ENCODE data around the gene FHIT.
"Not testable (repeated sequence)": the region's sequence is repeated elsewhere in the genome, so short reads cannot be mapped to it uniquely, and the experiment has no call there.

The FHIT gene

DNA sequence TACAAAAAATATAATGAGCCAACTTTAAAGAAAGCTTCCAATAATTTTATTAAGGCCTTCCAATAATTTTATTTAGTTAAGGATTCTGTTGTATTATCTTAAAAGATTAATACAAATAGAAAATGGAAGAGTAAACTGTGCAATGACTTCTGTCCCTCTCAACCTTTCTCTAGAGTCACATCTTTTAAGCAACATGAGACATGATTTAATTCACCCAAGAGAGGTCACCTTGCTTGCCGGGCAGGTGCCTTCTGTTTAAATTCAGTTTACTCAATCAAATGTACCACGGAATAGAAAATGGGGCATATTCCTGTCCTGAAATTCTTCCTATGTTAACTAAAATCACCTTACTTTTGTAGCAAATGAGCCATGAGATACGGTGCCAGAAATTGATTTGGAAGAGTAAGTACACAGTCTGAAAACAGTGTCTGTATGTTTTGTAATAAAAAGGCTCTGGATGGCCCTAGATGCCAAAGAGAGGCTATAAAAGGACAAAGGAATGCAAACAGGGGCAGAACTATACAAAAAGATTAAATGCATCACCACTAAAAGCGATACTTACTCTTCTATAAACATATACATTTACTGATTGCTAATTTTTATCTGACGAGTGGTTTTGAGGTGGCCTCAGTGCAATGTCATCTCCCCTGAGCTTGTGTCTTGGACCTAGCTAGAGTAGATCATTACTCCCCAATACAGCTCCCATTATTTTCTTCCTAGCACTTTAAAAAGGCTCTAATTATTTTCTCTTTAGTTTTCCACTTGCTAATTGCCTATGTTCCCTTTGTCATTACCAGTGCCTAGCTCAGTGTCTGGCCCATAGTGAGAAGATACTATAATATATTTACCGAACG is 134.0 kb downstream of the FHIT start:
- DNase-seq (ENCODE audit: extremely low read depth in 1 of 2, low read depth in 1 of 2): no peak

DNA sequence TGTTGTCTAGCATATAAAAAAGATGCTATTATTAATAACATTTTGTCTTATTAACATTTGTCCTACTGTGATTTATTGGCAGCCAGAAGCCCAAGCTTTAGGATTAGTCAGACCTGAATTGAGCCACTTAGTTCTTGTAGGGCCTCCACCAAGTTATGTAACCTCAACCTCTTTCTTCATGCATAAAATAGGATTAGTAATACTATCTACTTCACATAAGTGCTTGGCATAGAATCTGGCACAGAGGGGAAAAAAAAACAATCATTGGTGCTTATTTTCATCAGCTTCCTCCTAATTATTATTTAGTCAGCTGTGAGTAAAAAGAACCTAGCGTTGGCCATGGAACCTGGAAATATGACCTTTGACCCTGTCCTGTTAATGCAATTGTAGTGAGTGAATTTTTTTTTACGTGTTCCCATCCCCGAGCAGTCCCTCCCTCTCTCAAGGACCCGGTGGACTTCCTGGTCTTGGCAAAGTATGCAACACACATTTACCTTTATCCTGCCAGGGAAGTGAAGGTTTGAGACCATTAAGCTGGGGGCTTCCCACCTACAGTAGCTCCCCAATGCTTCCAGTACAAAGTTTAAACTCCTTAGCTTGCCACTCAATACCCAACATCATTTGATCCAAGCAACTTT is 136.8 kb downstream of the FHIT start:
- DNase-seq (ENCODE audit: extremely low read depth in 1 of 2, low read depth in 1 of 2): no peak

DNA sequence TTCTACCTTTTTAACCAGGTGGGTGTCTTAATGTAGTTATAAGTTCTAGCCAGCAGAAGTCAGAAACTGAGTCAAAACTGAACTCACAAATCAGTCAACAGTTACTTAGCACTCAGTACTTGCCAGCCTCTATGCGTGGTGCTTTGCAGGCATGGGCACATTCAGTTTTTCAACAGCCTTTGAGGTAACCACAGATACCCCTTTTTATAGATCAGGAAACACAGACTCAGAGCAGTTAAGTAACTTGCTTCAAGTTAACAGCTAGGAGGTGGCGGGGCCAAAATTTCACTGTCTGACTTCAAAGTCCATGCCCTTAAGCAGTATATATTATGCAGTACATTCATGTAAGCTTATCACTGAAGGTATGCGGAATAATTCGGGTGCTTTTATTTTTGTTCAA is 139.4 kb downstream of the FHIT start:
- DNase-seq (ENCODE audit: extremely low read depth in 1 of 2, low read depth in 1 of 2): peak in 1 of 2 donors; percentile 6

DNA sequence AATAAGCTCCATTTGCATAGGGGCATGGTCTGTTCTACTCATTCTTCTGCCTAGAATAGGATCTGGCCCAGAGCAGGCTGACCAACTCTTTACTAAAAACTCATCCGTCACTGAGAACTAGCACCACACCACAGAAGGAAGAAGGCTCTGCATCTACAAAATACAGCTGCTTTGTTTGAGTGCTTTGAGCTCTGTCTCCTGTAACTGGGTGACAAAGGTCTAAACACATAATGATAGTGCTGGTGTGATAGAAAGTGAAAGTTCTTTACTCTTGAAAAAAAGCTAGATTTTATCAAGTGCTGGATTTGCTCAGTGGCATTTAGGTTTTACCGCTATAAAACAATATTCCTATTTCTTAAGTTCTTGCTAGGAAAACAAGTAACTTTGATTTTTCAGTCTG is 140.7 kb downstream of the FHIT start:
- DNase-seq (ENCODE audit: extremely low read depth in 1 of 2, low read depth in 1 of 2): no peak

DNA sequence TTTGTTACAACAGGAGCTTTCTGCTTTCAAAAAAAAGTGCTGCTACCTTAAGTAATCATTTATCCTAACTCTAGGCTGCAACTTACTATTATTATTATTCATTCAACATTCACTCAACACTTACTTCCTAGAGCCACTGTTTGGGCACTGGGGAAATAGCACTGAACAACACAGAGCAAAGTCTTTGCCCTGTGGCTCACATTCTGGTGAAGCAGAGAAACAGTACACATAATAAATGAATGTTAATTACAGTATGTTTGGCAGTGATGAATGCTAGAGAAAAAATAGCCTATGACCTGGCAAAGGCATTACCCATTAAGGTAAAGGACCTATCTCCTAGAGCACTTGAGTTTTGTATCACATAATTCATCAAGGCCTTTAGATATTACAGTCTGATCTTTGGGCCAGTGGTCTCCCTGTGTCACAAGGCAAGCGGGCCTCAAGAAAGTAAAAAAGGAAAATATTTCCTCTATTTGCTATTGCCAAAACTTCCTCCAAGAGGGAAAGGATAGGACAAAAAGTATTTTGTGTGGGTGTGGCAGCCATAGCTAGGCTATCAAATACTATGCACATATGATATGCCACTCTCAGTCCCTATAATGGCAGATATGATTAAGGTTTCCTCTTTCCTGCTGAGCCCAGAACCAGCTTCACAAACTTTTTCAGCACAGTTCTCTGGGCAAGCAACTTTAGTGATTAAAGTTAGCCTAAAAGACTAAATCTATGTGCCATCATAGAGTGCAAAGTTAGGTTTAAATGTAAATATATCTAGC is 142.8 kb downstream of the FHIT start:
- no peak for DNase-seq (ENCODE audit: extremely low read depth in 1 of 2, low read depth in 1 of 2)

DNA sequence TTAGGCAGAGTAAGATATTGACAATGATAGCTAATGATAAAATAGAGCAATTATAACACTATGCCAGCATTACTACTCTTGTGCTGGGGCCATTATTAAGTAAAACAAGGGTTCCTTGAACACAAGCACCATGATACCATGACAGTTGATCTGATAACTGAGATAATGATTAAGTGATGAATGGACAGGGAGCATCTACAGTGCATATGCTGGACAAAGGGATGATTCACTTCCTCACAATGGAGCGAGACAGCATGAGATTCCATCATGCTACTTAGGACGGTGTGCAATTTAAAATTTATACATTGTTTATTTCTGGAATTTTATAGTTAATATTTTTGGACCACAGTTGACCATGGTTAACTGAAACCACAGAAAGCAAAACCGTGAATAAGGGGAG is 156.6 kb downstream of the FHIT start:
- DNase-seq (ENCODE audit: extremely low read depth in 1 of 2, low read depth in 1 of 2): no peak

DNA sequence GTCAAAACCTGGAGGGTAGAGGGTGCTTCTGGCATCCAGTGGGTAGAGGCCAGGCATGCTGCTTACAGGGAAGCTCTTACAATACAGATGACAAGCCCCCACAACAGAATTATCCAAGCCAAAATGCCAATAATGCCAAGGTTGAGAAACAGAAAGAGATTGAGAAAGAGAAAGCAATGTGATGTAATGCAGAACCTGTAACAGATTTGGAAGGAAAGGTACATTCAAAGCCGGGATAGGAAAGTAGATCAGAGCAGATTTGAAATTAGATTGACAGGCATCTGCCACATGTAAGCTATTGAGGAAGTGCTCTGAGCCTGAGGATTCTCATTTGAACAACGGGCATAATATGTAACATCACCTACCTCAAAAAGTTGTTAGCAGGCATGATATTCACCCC is 157.9 kb downstream of the FHIT start:
- no peak for DNase-seq (ENCODE audit: extremely low read depth in 1 of 2, low read depth in 1 of 2)

DNA sequence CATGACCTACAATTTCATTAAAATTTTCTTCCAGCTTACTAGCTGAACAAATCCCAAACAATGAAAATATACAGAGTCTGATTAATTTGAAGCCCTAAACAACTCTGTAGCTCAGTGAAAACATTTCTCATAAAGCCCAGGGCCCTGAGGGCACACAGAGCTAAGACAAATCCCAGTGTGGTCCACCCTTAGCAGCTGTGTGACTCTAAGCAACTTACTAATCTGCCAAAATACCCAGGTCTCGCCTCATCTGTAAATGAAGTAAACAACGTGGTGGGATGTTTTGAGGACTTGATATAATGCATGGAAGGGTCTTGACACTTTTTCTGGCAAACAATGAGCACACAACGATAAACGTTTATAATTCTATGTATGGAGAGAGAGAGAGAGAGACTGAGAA is 158.4 kb downstream of the FHIT start:
- no peak for DNase-seq (ENCODE audit: extremely low read depth in 1 of 2, low read depth in 1 of 2)

DNA sequence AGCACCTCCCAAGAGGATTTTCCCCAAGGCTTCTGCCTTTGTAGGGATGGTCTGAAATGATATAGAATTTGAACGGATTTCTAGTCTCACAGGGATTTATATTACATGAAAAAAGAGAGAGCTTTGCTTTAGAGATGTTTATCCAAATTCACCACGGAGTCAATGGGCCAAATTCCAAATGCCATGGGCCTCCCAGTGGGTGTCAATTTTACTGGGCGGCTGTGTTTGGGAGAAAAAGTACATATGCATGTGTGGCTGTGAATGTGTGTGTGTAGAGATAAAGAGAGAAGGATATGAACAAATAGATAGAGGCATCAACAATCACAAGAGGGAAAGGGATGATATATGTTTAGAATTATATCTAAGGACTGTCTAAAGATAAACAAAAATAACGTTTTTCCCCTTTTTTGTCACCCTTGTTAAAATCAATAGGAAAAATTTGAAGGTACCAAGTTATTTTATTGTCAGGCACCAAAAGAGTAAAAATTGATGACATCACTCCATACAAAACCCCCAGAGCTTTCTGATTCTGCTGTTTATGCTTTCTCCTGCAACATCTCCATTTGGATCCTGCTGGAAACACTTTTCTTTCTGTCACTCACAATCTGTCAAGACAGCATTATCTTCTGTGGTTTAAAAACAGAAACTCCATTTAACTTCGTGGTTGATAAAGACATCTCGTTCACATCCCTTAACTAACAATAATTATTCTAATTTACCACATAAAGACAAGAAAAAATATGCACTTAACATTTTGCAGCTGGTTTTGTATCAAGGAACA is 160.7 kb downstream of the FHIT start:
- DNase-seq (ENCODE audit: extremely low read depth in 1 of 2, low read depth in 1 of 2): no peak

DNA sequence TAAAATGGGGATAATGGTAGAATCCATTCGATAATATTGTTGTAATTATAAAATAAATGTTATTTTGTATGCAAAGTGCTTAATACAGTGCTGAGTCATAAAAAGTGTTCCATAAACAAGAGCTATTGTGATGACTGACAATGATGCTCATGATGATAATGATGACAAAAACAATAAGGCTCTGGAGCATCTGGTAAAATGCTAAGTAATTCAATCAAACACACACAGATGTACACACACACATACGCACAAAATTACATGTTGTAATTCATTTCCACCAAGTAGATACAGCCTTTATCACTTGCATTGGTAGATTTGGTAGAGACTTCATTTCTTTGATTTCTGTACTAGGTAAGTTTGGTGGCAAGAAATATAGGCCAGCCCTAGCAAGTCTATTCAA is 163.8 kb downstream of the FHIT start:
- DNase-seq (ENCODE audit: extremely low read depth in 1 of 2, low read depth in 1 of 2): no peak

DNA sequence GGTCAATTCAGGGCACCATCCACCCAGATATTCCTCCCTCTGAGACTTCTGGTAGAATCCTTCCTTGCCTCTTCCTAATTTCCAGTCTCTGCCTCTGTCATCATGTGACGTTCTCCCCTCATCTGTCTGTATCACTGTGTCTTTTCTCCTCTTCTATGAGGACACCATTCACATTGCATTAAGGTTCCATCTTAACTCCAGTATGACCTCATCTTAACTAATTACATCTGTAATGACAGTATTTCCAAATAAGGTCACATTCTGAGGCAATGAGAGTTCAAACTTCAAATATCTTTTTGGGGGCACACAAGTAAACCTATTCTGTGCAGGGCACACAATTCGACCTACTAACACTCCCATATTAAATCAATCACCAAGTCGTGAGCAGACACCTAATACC is 169.7 kb downstream of the FHIT start:
- no peak for DNase-seq (ENCODE audit: extremely low read depth in 1 of 2, low read depth in 1 of 2)

DNA sequence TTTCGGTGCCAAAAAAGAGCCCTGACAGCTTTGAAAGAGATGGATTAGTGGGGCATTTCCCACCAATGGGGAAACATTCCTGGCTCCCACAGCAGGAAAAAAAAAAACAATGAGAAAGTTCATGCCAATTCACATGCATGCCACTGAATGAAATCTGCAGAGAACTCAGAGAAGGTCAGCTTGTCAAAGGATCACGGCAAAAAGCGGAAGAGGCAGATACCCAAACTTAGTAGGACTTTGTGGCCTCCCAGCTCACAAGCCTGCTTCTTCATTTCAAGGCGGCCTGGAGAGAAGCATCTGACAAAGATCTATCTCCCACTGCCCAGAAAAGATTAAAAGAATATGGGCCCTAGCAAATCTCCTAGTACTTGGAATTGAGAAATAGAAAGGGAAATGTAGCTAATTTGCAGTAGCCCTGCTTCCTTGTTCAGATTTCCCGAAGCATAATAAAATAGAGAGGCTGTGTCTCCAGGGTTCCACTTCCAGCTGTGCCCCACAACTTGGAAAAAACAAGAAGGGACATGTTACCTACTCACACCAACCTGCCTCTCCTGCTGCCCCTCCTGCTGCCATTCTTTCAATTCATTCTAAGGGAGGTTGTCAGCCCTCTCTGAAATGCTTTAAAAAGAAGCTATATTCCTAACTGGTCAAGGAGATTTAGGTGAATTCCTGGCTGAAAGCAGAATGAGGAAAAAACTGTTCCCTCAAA is 170.4 kb downstream of the FHIT start:
- DNase-seq (ENCODE audit: extremely low read depth in 1 of 2, low read depth in 1 of 2): no peak

DNA sequence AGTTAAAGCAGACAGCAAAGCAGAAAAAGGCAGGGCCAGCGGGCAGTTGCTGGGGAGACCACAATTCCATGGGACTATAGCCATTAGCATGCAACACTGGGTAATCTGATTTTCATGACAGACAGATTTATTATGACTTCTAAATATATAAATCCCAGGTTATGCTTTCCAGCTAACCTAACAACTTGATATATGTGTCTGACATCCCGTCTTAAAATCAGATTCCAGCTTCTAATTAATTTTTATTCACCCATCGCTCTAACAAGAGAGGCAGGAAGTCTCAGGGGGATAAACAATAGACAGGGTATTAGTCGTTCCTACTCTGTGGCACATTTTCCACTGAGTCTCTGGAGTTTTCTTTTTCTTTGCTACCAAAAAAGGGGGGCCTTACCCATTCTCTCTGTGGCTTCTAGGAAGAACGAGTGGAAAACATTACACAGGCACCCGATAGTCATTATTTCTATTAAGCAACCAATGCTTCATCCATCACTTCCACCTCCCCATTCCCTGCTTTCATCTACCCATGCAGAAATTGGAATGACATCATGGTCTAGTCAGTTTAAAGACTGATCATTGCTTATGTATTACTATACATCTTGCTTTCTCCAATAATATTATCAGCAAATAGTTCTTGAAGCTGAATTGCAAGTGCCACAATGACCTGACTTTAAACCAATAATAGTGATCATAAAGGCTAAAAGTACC is 173.1 kb downstream of the FHIT start:
- no peak for DNase-seq (ENCODE audit: extremely low read depth in 1 of 2, low read depth in 1 of 2)

DNA sequence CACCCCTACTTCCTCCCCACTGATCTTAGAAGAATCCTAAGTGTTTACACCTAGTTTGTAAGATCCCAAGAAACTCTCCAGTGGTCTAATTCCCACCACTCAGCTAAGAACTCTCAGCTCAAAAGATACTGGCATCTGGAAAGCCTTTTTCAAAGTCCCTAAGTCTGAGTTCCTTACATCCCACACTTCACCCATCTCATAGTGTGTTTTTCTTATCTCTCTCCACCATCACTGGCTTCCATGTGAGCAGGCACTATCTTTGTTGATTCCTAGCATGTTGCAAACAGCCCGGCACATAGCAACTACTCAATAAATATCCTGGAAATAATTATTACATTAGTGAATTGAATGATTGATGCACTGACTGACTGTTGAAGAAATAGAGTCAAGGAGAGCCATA is 173.7 kb downstream of the FHIT start:
- no peak for DNase-seq (ENCODE audit: extremely low read depth in 1 of 2, low read depth in 1 of 2)

DNA sequence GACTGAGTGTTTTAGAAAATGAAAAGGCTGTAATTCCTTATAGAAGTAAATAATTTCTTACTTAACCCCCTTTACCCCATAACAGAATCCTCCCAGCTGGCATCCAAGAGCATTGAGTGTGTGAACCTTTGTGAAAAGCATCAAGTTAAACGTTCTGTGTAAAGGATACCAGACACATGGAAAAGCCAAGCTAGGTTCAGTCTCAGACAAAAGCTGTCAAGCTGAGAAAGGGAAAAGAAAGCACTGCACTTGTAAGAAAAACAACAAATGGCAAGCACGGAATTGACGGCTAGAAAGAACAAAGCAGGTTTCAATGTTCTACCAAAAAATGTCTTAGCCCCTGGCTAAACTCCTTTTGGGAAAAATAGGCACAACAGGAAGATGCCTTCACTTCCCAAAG is 176.5 kb downstream of the FHIT start:
- no peak for DNase-seq (ENCODE audit: extremely low read depth in 1 of 2, low read depth in 1 of 2)

DNA sequence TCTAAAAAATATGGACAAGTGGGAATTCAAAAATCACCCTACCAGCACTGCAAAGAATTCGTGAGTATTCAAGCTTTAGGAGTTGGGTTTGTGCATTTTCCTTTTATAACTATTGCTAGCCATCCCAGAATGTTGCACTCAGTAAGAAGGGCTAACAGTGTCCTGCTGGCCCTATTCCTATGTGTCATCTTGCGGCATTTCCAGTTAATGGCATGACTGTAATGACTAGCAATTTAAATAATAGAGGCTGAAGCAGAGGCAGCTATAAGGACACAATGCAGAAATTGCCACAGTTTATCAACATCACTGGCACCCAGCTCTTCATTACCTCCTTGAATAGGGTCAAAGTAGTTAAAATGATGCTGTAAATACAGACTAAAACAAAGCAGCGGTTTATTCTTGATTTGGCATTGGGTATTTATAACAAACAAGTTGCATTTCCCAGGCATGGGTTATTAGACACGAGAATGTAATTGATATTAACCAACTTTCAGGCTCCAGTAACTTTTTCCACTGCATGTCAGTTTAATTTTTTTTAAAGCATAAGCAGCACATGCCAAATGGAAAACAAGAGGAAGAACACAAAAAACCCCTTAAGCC is 177.6 kb downstream of the FHIT start:
- DNase-seq (ENCODE audit: extremely low read depth in 1 of 2, low read depth in 1 of 2): no peak

DNA sequence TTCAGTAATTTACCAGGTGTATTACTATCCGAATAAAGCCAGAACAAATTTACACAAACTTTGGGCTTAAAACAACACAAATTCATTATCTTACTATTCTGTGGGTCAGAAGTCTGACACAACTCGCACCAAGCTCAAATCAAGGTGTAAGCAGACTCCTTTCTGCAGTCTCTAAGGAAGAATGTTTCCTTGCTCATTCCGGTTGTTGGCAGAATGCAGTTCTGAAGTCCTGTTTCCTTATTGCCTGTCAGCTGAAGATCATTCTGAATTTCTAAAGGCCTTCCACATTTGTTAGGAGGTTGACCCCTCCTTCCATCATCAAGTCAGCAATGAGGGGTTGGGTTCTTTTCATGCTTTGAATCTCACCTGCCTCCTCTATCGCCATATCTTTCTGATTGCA is 183.2 kb downstream of the FHIT start:
- DNase-seq (ENCODE audit: extremely low read depth in 1 of 2, low read depth in 1 of 2): no peak

DNA sequence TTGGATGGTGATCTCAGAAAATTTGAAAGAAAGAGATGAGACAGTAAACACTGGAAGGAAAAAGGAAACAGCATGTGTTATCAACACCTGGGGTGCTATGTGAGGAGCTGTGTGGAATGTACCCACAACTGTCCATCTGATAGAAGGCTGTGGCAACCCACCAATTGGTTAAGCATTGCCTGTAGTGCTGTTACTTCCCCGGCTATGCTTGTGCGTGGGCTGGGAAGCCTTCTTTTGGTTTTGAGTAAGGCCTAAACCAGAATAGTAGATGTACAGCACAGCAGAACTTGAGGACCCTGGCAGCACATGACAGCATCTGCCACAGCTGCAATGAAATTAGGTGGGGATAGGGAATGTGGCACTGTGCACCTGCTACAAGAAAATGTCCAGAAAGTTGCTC is 184.5 kb downstream of the FHIT start:
- no peak for DNase-seq (ENCODE audit: extremely low read depth in 1 of 2, low read depth in 1 of 2)

DNA sequence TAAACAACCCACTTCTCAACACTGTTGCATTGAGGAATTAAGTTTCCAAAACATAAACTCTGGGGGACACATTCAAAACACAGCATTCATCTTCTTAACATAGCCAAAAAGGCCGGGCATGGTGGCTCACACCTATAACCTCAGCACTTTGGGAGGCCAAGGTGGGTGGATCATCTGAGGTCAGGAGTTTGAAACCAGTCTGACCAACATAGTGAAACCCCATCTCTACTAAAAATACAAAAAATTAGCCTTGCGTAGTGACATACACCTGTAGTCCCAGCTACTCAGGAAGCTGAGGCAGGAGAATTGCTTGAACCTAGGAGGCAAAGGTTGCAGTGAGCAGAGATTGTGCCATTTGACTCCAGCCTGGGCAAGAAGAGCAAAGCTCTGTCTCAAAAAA is 185.0 kb downstream of the FHIT start:
- DNase-seq (ENCODE audit: extremely low read depth in 1 of 2, low read depth in 1 of 2): not testable (repeated sequence)

Data from stimulated activated CD8-positive, alpha-beta memory T cell treated with anti-CD3 and anti-CD28 coated beads, Interleukin-7, amount 100 ng/mL, for 48 hours (primary cell).